HCT116 (cell line): ENCODE results near the gene CD109. TPM values are rescaled to one million over a fixed set of nuclear protein-coding genes. Genes with fewer than 3 reads are reported as not detected.

Experiments
- ATAC-seq: fragments of 200-7000 bp; cut with Tn5 transposase; 2 replicates; pipeline ENCODE4 v1.9.1; 2020; ENCODE audit warnings: mild to moderate bottlenecking, moderate library complexity
- BruUV-seq: library from RNA; stranded (reverse); fragments of 400-500 nt; replicated peaks from 2 replicates; lab custom pipeline; 2021; lab: Mats Ljungman, UMichigan
- CTCF ChIA-PET: fragments of 300-600 bp; sonication (Branson Sonifier 250); formaldehyde crosslinking; loops from one replicate; lab custom pipeline; 2021; ENCODE audit warnings: antibody characterized with exemption; lab: Charles Lee
- POLR2A ChIA-PET: fragments of 300-600, 350-600 bp; sonication (Branson Sonifier 250); formaldehyde crosslinking; loops from one replicate; lab custom pipeline; 2021; ENCODE audit warnings: antibody characterized with exemption; lab: Charles Lee
- RAD21 ChIA-PET, 2 experiments: fragments of 300-600 bp; sonication (Branson Sonifier 250); formaldehyde crosslinking; loops; one replicate each; lab custom pipeline; 2023; ENCODE audit warnings: low total read pairs in 2 of 2; ENCODE audit not compliant: uncharacterized antibody in 2 of 2, unreplicated experiment in 2 of 2, low non-redundant PET in 1 of 2; lab: Charles Lee
- DNase-seq: peaks from one replicate; pipeline ENCODE4 v3.0.0-alpha.2; 2010; ENCODE audit warnings: low read depth, low spot score
- H2AFZ ChIP-seq: fragments of 200-600 bp; shearing (Covaris generic), sonication (generic); 2 replicates; pipeline ENCODE4 v1.6.1; 2017; ENCODE audit warnings: low read depth, mixed run types, mixed read lengths, antibody characterized with exemption, low read length; ENCODE audit not compliant: poor library complexity, severe bottlenecking
- H3K27ac ChIP-seq: 2 replicates; pipeline ENCODE4 v1.5.1; 2012; ENCODE audit warnings: low read depth, low read length
- H3K27me3 ChIP-seq: fragments of 200-600 bp; sonication (generic); 2 replicates; pipeline ENCODE4 v1.6.1; 2016; ENCODE audit warnings: mixed run types, low read length, mixed read lengths; ENCODE audit not compliant: insufficient read depth
- H3K36me3 ChIP-seq, 2 experiments: fragments of 200-500 bp in 1 of 2; fragments of 200-600 bp in 1 of 2; sonication (Bioruptor generic) in 1 of 2; sonication (generic) in 1 of 2; 2 replicates each; pipeline versions ENCODE4 v1.5.1 to v1.6.1; 2014 to 2016; ENCODE audit warnings: low read length in 2 of 2, inconsistent platforms in 1 of 2, mixed read lengths in 1 of 2, mixed run types in 1 of 2; ENCODE audit not compliant: insufficient read depth in 2 of 2, control insufficient read depth in 1 of 2
- H3K4me1 ChIP-seq, 2 experiments: fragments of 200-600 bp in 1 of 2; sonication (generic) in 1 of 2; 2 replicates each; pipeline versions ENCODE4 v1.5.1 to v1.6.1; 2012 to 2017; ENCODE audit warnings: low read length in 2 of 2, inconsistent platforms in 1 of 2, mild to moderate bottlenecking in 1 of 2, mixed read lengths in 1 of 2, mixed run types in 1 of 2, moderate library complexity in 1 of 2; ENCODE audit not compliant: insufficient read depth in 2 of 2, control insufficient read depth in 1 of 2
- H3K4me2 ChIP-seq: fragments of 200-600 bp; sonication (generic); 2 replicates; pipeline ENCODE4 v1.6.1; 2017; ENCODE audit warnings: mixed run types, low read length, mixed read lengths
- H3K4me3 ChIP-seq, 2 experiments: fragments of 200-600 bp in 1 of 2; sonication (generic) in 1 of 2; replicated peaks in 1 of 2; 2 replicates each; pipeline ENCODE4 v1.5.1; 2011 to 2016; ENCODE audit warnings: low read length in 2 of 2, control low read depth in 1 of 2, low read depth in 1 of 2, mild to moderate bottlenecking in 1 of 2, mixed read lengths in 1 of 2, mixed run types in 1 of 2
- H3K79me2 ChIP-seq: fragments of 200-600 bp; sonication (generic); 2 replicates; pipeline ENCODE4 v1.6.1; 2017; ENCODE audit warnings: mild to moderate bottlenecking, mixed run types, low read length, moderate library complexity, mixed read lengths; ENCODE audit not compliant: insufficient read depth
- H3K9ac ChIP-seq: fragments of 200-600 bp; sonication (generic); 2 replicates; pipeline ENCODE4 v1.6.1; 2016; ENCODE audit warnings: low read length, mixed read lengths
- H3K9me2 ChIP-seq: fragments of 200-600 bp; sonication (generic), shearing (Covaris generic); 2 replicates; pipeline ENCODE4 v1.6.1; 2017; ENCODE audit warnings: mixed run types, mild to moderate bottlenecking, moderate library complexity; ENCODE audit not compliant: insufficient read depth
- H3K9me3 ChIP-seq, 2 experiments: fragments of 200-500 bp in 1 of 2; fragments of 200-600 bp in 1 of 2; sonication (Bioruptor generic) in 1 of 2; sonication (generic) in 1 of 2; 2 replicates each; pipeline ENCODE4 v1.6.1; 2014 to 2017; ENCODE audit warnings: low read length in 2 of 2, mixed read lengths in 2 of 2, inconsistent platforms in 1 of 2, low read depth in 1 of 2, mild to moderate bottlenecking in 1 of 2, mixed run types in 1 of 2, moderate library complexity in 1 of 2; ENCODE audit not compliant: control insufficient read depth in 1 of 2, insufficient read depth in 1 of 2
- H4K20me1 ChIP-seq: fragments of 200-600 bp; sonication (generic), shearing (Covaris generic); 2 replicates; pipeline ENCODE4 v1.6.1; 2017; ENCODE audit warnings: mixed run types, mild to moderate bottlenecking, moderate library complexity; ENCODE audit not compliant: insufficient read depth
- EGR1 ChIP-seq: IDR thresholded peaks from 2 replicates; pipeline ENCODE4 v1.6.1; 2012; ENCODE audit warnings: low read depth
- ELF1 ChIP-seq: IDR thresholded peaks from 2 replicates; pipeline ENCODE4 v1.6.1; 2012; ENCODE audit warnings: low read depth, borderline replicate concordance
- EZH2 ChIP-seq: fragments of 200-600 bp; sonication (generic); IDR thresholded peaks from 2 replicates; pipeline ENCODE4 v1.6.1; 2017; ENCODE audit warnings: antibody characterized with exemption, mixed run types
- POLR2AphosphoS5 ChIP-seq: IDR thresholded peaks from 2 replicates; pipeline ENCODE4 v1.6.1; 2011; ENCODE audit warnings: mild to moderate bottlenecking, low read depth, low read length, moderate library complexity
- RAD21 ChIP-seq: IDR thresholded peaks from 2 replicates; pipeline ENCODE4 v1.6.1; 2012; ENCODE audit warnings: low read depth, mild to moderate bottlenecking
- SIN3A ChIP-seq: IDR thresholded peaks from 2 replicates; pipeline ENCODE4 v1.6.1; 2012; ENCODE audit warnings: low read depth
- ZNF274 ChIP-seq: fragments of 200-500 bp; sonication (Bioruptor generic); IDR thresholded peaks from 2 replicates; pipeline ENCODE4 v1.6.1; 2014; ENCODE audit warnings: mild to moderate bottlenecking, low read depth, low read length, inconsistent platforms
- intact Hi-C: fragments of 100-400 bp; cut with micrococcal nuclease; formaldehyde crosslinking; loops from 2 replicates; pipeline ENCODE4 v1.10.0; 2022
- total RNA-seq: library from RNA; stranded (reverse); gene quantifications from one replicate; pipeline ENCODE4 v1.2.1, GENCODE V29; 2021; ENCODE audit not compliant: unreplicated experiment
- TF ChIP-seq, protein P1 (sequence below), 3 experiments: fragments of 200-600 bp in 1 of 3; sonication (generic) in 1 of 3; IDR thresholded peaks in 2 of 3; conservative IDR thresholded peaks in 1 of 3; 2 replicates each; pipeline ENCODE4 v1.5.1; 2012 to 2017; ENCODE audit warnings: low read depth in 2 of 3, low read length in 2 of 3, antibody characterized with exemption in 1 of 3, borderline replicate concordance in 1 of 3, control low read depth in 1 of 3, mild to moderate bottlenecking in 1 of 3, mixed read lengths in 1 of 3, mixed run types in 1 of 3, moderate library complexity in 1 of 3; ENCODE audit not compliant: insufficient read depth in 1 of 3
- TF ChIP-seq, protein P2 (sequence below): IDR thresholded peaks from 2 replicates; pipeline ENCODE4 v1.6.1; 2012

The CD109 gene
- total RNA-seq, 1 experiment from 2014 or later, result 42.1 TPM

DNA sequence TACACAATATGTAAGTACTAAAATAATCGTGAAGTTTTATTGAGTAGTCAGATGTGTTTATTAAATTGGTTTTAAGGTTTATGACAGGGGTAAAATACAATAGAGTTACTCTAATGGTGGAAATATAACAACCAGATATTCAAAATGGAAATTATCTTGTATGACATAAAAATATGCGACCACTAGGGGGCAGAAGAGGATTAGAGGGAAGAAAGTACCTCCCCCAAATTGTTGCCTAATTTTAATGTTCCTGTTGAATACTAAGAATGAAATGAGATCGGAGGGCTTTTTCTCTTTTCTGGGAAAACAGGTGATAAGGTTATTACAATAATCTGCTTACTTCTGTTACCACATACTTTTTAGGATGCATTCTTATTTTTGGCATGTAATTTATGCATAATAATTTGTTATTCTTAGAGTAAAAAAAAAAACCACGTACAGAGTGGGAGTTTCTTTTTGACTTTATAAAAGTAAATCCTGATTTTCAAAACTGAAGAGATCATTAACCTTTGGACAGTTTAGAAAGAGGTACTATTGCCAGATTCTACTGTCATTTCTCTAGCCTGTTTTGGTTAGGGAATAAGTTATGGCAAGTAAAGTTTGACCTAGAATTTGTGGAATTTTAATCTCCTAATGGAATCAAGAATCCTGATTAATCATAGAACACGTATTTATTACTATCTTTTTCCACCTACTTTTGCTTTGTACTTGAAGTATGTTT lies 159.2 kb downstream of the CD109 start:
- peak; percentile 41 for DNase-seq
- no peaks in the 10 kb centered on the region for H3K4me1 ChIP-seq
- H3K9ac ChIP-seq, result no peak overlapping the region
- RAD21 ChIA-PET, result no interaction called here
- CTCF ChIA-PET, result interaction anchor here (1.0 to 1.2 kb wide), 2 partner anchors 116 to 1354 kb away, joined by 3 read pairs; no protein-coding TSS in a partner anchor
- no peak overlapping the region for H3K27ac ChIP-seq
- no peaks in the 10 kb centered on the region for H3K79me2 ChIP-seq
- no TSS peak for BruUV-seq
- no peaks in the 10 kb centered on the region for H4K20me1 ChIP-seq
- no peaks in the 10 kb centered on the region for H3K27me3 ChIP-seq
- POLR2A ChIA-PET, result no interaction called here
- H2AFZ ChIP-seq, result no peak overlapping the region
- H3K36me3 ChIP-seq, result no peaks in the 10 kb centered on the region
- no peak overlapping the region for H3K4me2 ChIP-seq
- intact Hi-C loops, result loop anchor here (1.0 to 2.0 kb wide), 2 partner anchors 1350 to 1356 kb away; no protein-coding TSS in a partner anchor
- TF ChIP-seq, protein P1, sequence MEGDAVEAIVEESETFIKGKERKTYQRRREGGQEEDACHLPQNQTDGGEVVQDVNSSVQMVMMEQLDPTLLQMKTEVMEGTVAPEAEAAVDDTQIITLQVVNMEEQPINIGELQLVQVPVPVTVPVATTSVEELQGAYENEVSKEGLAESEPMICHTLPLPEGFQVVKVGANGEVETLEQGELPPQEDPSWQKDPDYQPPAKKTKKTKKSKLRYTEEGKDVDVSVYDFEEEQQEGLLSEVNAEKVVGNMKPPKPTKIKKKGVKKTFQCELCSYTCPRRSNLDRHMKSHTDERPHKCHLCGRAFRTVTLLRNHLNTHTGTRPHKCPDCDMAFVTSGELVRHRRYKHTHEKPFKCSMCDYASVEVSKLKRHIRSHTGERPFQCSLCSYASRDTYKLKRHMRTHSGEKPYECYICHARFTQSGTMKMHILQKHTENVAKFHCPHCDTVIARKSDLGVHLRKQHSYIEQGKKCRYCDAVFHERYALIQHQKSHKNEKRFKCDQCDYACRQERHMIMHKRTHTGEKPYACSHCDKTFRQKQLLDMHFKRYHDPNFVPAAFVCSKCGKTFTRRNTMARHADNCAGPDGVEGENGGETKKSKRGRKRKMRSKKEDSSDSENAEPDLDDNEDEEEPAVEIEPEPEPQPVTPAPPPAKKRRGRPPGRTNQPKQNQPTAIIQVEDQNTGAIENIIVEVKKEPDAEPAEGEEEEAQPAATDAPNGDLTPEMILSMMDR (IDR thresholded peaks at IDR 0.05 in 2 of 3, conservative IDR thresholded peaks at IDR 0.05 in 1 of 3; ENCODE audit: borderline replicate concordance in 1 of 3, insufficient read depth in 1 of 3, low read depth in 2 of 3, low read length in 2 of 3), result peak; percentile 51 to 84 (median 57); a peak in 5 of 6 replicates
- TF ChIP-seq, protein P2, sequence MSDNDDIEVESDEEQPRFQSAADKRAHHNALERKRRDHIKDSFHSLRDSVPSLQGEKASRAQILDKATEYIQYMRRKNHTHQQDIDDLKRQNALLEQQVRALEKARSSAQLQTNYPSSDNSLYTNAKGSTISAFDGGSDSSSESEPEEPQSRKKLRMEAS, result no peak
- TF ChIP-seq ZNF274, result no peak
- TF ChIP-seq RAD21, result peak; percentile 73
- TF ChIP-seq SIN3A, result no peak
- no peak for TF ChIP-seq EGR1
- no peak for TF ChIP-seq ELF1
- no peak for TF ChIP-seq EZH2
- no peak for TF ChIP-seq POLR2AphosphoS5
- no peaks in the 10 kb centered on the region for H3K9me2 ChIP-seq
- peak; percentile 44; the same call in 1 of the 2 replicates for ATAC-seq
- H3K9me3 ChIP-seq, result no peaks in the 10 kb centered on the region
- no peak overlapping the region for H3K4me3 ChIP-seq
